CD4-positive, alpha-beta T cell treated with Interleukin-2 at 100 ng/mL for 4 hours (primary cell): ENCODE results near the gene CDR2L.
"Not testable (repeated sequence)": the region's sequence is repeated elsewhere in the genome, so short reads cannot be mapped to it uniquely, and the experiment has no call there.

Experiments used
- DNase-seq: peaks from one replicate; pipeline ENCODE4 v3.0.0-alpha.2; 2020; ENCODE audit warnings: low spot score

CDR2L gene

DNA sequence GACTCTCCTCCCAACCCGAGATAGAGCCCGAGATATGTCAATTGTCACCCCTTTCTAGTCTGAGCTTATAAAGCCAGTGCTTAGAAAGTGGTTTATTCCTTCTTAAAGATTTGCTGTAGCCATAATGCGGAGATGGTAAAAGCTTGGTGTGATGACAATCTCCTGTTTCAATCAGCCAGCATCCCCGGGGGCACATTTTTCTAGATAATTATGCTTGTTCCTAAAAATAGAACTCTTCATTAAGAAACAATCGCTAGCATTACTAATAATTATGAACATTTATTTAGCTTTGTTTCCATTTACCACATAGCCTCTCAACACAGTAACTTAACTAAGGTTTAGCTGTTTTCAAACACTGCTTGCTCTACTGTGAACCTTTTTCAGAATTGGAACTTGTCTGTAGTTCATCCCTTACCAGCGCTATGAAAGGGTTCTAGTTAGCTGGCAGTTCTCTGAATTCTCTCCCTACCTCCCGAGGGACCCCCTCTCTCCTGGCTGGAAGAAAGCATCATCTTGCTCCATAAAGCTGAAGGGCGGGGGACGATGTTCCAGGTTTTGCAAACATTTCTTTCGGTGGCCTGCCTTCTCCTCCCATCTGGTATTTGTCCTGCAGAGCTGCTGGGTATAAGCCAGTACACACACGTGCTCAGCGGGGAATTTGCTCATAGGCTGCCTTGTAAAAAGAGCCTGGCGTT lies 24.1 kb downstream of the CDR2L start:
- no peak for DNase-seq

DNA sequence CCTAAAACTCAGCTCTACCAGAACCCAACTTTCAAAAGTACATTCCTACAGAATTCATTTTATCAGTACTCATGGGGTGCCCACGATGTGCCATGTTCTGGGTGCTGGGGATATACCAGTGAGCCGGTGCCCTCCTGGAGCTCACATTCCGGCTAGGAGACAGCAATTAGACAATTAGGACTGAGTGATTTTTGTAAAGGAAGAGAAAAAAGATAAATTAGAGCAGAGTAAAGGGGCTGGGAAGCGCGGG lies 24.6 kb downstream of the CDR2L start:
- DNase-seq, result no peak

DNA sequence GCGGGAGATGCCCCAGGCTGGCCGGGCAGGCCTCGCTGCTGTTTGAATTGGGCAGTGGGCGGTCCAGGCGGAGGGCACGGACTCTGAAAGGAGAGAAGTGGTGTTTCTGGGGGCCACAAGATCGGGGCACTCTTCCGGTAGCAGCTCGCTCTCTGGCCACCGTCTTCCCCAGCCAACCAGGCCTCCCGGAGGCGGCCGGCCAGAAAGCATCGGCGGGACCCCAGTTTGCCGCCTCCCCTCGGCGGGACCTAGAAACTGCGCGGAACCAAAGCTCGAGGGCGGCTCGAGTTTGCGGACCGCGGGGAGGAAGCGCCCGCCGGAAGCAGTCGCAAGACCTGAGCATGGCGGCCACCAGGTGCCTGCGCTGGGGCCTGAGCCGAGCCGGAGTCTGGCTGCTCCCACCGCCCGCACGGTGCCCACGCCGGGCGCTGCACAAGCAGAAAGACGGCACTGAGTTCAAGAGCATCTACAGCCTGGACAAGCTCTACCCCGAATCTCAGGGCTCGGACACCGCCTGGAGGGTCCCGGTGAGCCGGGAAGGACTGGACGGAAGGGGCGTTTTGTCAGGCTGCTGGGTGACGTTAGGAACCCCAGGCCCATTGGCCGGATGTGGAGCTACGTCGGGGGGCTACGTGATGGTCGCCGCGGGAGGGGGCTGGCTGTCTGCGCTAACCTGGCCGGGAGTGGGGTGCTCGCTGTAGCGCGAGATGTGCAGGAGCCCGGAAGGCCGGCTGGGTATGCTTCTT lies 25.1 kb downstream of the CDR2L start, which contains the start of gene MRPL58:
Gene MRPL58, plus strand, starts transcription at position 325 of the 746 bp plus-strand sequence. Its CDS starts 17 bp downstream, at position 342.
- DNase-seq, result peak; percentile 82

DNA sequence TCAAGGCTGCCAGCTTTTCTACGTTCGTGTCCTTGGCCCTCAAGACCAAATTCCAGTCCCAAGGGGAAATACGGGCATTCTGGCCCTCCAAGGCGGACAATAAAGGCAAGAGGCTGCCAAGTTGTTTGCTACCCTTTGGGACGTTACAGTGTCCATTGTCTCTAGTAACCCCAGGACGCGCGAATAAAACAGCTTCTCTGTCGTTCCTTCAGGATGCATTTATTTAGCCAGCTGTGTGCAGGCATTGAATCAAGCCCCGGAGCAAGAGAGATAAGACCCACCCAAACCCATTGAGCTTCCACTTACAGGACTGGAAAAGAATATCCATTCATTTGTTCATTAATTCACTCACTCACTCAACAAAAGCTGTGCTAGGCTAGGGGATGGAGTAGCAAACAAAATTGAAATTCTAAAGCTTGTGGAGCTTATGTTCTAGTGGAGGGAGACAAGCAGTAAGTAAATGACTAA lies 25.7 kb downstream of the CDR2L start:
- no peak for DNase-seq

DNA sequence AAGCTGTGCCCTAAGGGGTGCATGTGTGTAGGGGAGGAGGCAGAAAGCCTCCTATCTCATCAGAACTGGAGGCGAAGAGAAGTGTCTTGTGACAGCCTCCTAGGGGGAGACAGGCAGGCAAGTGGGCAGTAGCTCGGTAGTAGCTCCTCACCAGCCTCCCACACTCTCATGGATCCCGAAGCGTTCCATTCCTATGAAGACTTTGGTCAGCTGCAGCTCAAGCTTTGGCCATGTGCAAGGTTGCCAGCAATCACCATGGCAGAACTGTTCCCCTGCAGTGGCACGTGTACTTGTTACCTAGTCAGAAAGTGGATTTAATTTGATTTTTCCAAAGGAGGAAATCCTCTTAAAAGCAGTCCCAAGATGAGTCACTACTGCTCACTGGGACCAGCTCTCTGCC lies 31.7 kb downstream of the CDR2L start:
- DNase-seq, result no peak

DNA sequence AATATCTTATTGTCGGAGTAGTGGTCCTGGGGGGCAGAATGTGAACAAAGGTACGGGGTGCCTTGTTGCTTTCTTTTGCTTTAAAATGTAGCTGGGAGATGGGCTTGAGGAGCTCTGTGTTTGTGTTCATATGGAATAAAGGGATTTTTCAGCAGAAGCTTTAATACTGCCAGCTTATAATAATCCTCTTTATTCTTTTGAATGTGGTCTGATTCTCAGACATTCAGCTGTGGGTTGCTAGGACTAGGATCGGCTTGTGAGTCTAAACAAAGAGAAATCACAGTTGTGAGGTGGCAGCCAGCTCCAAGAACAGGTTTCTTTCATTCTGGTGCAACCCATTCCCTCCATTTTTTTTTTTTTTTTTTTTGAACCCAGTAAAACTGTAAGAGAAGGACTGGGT lies 32.3 kb downstream of the CDR2L start:
- no peak for DNase-seq

DNA sequence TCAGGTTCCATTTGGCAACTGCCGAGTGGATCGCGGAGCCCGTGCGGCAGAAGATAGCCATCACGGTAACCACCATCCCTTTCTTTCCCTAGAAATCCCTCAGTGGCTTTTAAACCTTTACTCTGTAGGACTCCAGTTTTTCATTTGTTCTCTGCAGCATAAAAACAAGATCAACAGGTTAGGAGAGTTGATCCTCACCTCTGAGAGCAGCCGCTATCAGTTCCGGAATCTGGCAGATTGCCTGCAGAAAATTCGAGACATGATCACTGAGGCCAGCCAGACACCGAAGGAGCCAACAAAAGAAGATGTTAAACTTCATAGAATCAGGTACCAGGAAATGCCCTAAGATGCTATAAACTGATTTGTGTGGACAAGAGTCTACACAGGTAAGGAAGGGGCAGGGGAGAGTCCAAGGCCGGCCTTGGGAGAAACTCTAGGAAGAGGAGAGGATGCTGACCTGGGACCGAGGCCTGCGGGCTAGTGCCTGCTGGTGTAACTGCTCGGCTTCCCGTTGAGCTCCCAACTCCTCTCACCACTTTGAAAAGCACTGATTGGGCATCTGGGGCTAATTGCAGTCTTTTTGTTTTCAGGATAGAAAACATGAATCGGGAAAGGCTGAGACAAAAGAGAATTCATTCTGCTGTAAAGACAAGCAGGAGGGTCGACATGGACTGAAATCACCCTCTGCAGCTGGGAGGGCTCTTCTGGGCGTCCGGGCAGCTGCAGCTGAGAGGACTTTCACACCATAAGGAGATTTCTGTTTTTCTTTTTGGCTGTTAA lies 33.1 kb downstream of the CDR2L start:
- DNase-seq, result no peak

DNA sequence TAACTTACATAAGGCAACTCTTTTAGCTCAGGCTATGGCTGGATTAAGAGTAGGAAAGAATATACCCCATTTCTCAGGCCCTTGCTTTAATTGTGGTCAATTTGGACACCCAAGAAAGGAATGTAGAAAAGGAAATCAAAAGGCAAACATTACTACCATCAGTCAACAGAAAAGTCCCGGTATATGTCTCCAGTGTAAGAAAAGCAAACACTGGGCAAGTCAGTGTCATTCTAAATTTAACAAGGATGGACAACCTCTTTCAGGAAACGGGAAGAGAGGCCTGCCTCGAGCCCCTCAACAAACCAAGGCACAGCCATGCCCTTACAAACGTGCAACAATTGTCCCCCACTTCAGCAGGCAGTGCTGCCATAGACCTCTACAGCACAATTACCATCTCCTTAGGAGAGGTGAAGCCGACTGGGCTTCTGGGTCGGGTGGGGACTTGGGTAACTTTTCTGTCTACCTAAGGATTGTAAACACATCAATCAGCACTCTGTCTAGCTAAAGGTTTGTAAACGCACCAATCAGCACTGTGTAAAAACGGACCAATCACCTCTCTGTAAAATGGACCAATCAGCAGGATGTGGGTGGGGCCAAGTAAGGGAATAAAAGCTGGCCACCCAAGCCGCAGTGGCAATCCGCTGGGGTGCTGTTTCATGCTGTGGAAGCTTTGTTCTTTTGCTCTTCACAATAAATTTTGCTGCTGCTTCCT lies 37.4 kb downstream of the CDR2L start:
- DNase-seq, result peak; percentile 29

DNA sequence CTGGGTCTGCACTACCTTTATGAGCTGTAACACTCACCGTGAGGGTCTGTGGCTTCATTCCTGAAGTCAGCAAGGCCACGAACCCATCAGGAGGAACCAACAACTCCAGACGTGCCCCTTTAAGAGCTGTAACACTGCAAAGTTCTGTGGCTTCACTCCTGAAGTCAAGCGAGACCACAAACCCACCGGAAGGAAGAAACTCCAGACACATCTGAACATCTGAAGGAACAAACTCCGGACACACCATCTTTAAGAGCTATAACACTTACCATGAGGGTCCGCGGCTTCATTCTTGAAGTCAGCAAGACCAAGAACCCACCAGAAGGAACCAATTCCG lies 37.9 kb downstream of the CDR2L start:
- not testable (repeated sequence) for DNase-seq

DNA sequence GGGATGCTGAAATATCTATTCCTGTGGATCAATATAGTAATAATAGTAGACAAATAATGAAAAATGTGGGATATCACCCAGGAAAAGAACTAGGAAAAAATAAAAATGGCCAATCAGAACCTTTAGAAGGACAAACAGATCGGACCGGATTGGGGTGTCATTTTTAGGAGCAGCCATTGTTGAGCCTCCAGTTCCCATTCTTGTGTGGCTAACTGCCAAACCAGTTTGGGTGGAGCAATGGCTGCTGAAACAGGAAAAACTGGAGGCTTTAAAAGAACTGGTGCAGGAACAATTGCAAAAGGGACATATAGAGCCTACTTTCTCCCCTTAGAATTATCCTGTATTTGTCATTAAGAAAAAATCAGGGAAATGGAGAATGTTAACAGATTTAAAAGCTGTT lies 39.2 kb downstream of the CDR2L start:
- not testable (repeated sequence) for DNase-seq

DNA sequence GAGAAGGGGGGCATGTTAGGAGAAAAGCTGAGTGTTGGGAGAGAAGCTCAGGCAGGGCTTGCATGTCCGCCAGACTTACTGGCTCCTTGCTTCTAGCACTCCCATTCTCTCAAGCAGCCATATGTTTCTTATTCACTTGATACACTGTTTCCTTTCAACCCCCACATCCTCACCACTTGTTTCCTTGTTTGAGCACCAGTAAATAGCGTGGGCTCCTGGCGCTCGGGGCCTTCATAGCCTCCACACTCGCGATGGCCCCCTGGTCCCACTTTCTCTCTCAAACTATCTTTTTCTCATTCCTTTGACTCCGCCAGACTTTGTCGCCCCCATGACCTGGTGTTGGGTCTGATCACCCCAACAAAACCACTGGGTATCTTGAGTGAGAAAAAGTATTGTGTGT lies 42.7 kb downstream of the CDR2L start:
- no peak for DNase-seq

DNA sequence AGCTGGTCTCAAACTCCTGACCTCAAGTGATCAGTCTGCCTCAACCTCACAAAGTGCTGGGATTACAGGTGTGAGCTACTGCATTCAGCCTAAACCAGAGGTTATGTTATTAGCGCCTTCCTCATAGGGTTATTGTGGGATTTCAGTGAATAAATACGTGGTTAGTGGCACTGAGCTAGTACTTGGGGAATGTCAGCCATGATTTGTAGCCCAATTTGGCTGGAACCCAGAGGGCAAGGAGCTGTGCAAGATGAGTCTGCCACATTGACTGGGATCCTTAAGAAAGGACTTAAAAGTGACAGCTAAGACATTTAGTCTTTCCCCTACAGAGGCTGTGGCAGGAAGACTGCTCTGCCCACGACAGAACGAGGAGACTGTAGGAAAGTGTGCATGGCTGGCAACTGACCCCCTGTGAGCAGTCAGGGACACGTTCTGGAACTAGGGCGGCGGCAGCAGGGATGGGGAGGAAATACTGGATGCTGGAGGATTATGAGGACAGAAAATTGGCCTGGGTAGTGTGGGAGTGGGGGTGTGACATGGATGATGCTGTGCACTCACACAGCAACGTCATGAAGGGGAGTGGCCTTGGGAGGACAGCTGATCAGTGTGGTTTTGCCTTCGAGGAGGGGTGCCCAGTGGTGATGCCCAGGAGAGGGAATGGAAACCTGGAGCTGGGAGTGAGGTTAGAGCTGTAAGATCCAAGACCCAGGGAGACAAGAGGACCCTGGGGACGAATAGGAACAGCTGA lies 44.7 kb downstream of the CDR2L start:
- peak; percentile 56 for DNase-seq

DNA sequence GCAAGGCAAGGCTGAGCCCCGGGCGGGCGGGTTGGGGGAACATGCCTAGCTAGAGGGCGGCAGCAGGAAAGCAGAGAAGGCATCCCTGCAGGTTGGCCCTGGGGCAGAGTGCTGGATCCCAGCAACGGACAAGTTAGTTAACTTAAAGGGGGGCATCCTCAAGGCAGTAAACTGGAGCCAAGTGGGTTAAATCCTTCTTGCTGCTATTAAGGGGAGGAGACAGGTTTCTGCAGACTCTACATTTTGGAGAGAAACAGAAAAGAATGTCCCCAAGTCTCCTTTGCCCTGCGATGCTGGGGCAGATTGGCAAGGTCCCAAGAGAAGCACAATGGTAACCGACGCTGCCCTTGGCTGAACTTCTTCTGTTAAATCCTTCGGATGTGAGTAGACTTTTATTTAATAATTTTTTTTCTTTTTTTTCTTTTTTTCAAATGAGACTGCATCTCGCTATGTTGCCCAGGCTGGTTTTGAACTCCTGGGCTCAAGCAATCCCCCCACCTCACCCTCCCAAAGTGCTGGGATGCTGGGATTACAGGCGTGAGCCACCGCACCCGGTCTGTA lies 45.4 kb downstream of the CDR2L start:
- no peak for DNase-seq

DNA sequence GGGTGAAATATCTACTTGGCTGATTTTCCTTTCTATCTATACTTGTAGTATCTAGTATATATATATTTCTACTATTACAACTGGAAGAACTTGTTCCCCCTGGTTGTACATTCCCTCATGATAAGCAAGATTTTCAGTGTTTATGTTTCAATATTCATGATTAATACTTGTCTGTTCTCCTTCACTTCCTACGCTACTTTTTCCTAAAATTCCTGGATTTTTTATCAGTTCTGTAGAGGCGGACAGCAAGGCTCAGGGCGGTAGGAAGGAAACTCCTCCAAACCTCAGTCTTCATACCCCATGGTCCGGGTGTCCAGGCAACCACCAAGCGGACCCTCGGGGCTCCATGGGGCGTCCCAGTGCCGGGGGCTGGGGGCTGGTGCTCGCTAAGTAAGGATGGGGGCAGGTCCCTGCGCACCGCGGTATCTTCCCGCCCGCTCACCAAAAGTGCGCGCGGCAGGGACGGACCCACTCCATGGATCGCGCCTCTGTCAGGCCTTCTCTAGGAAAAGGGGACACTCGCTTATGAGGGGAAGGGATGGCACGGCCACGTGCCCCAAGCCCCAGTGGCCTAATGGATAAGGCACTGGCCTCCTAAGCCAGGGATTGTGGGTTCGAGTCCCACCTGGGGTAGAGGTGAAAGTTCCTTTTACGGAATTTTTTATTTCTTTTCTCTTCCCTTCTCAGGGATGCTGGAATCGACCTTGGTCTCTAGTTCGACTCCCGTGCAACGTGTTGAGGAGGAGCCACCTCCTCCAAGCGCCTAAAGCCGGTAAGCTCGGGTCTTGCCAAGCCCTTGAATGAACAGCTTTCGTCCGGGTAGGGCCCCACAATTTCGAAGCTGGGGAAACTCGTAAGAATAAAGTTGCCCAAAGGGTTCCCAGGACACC lies 46.2 kb downstream of the CDR2L start:
- peak; percentile 87 for DNase-seq

DNA sequence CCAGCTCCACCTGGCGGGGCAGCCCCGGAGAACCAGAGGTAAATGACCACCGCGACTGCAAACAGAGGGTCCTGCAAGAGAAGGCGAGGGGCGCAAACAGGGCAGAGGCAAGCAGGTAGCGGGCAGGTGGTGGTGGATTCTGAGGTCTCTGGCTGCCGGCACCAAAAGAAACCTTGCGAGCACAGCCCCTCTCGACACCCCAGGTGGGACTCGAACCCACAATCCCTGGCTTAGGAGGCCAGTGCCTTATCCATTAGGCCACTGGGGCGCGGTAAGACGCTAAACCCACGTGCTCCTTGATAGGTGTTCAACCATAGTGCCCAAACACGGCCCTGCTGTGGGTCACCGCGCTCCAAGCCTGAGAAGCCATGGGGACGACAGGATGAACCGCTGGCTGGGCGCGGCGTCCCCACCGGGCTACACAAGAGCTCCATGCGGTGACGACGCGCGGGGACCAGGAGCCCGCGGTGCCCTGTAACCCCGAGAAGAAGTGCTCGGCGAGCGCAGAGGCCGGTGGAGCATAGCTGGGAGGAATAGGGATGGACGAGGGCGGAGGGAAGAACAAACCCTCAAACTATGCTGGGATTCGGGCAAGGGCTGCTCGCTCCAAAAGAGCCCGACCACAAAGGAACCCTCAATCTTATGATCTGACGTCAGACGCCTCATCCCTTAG lies 46.9 kb downstream of the CDR2L start:
- DNase-seq, result peak; percentile 82

DNA sequence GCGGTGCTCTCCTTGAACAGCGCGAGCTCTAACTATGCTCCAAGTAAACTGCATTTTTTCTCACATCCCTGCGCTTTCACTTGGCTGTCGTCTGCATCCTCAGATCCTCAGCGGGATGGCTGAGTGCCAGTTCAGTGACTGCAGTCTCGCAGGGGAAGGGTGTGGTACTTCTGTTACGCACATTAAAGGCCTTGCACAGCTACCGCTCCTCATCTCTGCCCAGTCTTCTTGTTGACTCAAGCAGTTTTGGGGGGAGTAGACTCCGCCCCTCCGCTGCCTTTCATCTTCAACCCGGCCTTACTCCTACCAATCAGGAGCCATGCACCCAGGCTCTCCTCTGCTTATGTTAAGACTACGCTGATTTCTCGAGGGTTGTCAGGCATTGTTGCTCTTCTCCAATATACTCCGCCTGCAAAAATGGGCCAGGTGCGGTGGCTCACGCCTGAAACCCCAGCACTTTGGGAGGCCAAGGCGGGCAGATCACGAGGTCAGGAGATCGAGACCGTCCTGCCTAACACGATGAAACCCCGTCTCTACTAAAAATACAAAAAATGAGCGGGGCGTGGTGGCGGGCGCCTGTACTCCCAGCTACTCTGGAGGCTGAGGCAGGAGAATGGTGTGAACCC lies 49.3 kb downstream of the CDR2L start:
- peak; percentile 95 for DNase-seq

DNA sequence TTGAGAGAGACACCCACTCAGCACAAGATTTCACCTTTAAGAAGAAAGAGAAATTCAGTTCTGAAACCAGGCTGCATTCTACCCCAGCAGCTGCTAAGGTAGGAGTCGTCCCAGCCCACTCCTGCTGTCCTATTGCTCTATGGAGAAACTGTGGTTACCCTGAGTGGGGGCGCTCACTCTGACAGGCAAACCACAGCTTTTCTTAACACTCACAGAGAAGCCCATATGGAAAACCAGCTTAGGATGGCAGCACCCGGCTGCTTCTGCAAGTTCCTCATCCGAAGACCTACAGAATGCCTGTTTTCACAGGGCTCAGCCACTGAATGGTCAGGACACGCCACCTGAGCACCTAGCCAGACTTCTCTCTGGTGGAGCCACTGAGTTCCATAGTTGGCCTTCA lies 51.8 kb downstream of the CDR2L start:
- no peak for DNase-seq

DNA sequence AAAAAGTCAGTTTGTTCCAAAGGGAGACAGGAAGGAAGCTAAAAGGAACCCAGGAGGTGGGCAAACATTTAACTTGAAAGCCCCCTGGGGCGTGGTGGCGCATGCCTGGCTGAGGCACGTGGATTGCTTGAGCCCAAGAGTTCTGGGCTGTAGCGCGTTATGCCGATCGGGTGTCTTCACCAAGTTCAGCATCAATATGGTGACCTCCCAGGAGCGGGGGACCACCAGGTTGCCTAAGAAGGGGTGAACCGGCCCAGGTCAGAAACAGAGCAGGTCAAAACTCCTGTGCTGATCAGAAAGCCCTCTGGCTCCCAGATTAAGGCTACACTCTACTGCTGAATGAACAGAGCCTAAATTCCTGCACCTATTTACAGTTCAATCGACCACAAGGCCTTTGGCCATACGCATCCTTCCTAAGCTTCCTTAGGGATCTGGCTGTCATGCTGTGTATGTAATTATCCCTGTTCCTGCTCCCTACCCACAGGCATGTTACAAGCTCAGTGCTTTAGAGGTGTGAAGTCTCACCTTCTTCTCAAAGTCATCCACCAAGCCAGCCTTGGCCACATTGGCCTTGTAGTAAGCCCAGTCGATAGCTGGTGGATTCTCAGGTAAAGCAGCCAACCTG lies 54.3 kb downstream of the CDR2L start:
- no peak for DNase-seq

DNA sequence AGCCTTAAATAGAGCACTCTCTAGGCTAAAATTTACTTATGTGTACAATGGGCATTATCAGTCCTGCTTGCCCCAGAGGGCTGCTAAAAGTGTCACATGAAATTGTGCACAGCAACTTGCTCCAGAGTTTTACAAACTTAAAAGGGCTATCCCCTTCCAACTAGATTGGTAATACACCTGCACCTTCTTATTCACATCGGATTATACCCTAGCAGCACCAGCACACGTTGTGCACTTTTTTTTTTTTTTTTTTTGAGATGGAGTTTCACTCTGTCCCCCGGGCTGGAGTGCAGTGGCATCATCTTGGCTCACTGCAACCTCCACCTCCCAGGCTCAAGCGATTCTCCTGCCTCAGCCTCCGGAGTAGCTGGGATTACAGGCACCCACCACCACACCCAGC lies 56.4 kb downstream of the CDR2L start:
- DNase-seq, result not testable (repeated sequence)
